MM.1S (cell line): ENCODE measurements around the gene BBS1.

Source experiments
- DNase-seq: peaks from one replicate; pipeline ENCODE4 v3.0.0-alpha.2; 2015
- H2AFZ ChIP-seq: fragments of 300-600 bp; sonication (generic); 2 replicates; pipeline ENCODE4 v1.6.0; 2016; ENCODE audit warnings: antibody characterized with exemption, low read length
- H3F3A ChIP-seq: fragments of 300-600 bp; sonication (generic); 2 replicates; pipeline ENCODE4 v1.6.1; 2016; ENCODE audit warnings: mild to moderate bottlenecking, antibody characterized with exemption, low read length, moderate library complexity, mixed read lengths; ENCODE audit not compliant: insufficient read depth
- H3K27ac ChIP-seq: fragments of 300-600 bp; sonication (generic); 2 replicates; pipeline ENCODE4 v1.5.1; 2016; ENCODE audit warnings: mild to moderate bottlenecking, low read length
- H3K27me3 ChIP-seq: fragments of 300-600 bp; sonication (generic); replicated peaks from 2 replicates; pipeline ENCODE4 v1.6.0; 2016; ENCODE audit warnings: low read length; ENCODE audit not compliant: insufficient read depth
- H3K36me3 ChIP-seq: fragments of 300-600 bp; sonication (generic); replicated peaks from 2 replicates; pipeline ENCODE4 v1.6.1; 2016; ENCODE audit warnings: mild to moderate bottlenecking, low read length, mixed read lengths; ENCODE audit not compliant: insufficient read depth
- H3K4me1 ChIP-seq: fragments of 300-600 bp; sonication (generic); 2 replicates; pipeline ENCODE4 v1.6.1; 2016; ENCODE audit warnings: low read length, mixed read lengths
- H3K4me2 ChIP-seq: fragments of 300-600 bp; sonication (generic); 2 replicates; pipeline ENCODE4 v1.6.0; 2016; ENCODE audit warnings: low read depth, low read length
- H3K4me3 ChIP-seq: fragments of 300-600 bp; sonication (generic); 2 replicates; pipeline ENCODE4 v1.5.1; 2016; ENCODE audit warnings: low read length, mixed read lengths
- H3K79me2 ChIP-seq: fragments of 300-600 bp; sonication (generic); 2 replicates; pipeline ENCODE4 v1.6.1; 2016; ENCODE audit warnings: mixed run types, low read length, mixed read lengths
- H3K9ac ChIP-seq: fragments of 300-600 bp; sonication (generic); 2 replicates; pipeline ENCODE4 v1.6.1; 2016; ENCODE audit warnings: low read length, mixed read lengths
- H3K9me2 ChIP-seq: fragments of 300-600 bp; sonication (generic); replicated peaks from 2 replicates; pipeline ENCODE4 v1.6.1; 2016; ENCODE audit warnings: mild to moderate bottlenecking, low read length, mixed read lengths; ENCODE audit not compliant: insufficient read depth
- H3K9me3 ChIP-seq: fragments of 300-600 bp; sonication (generic); replicated peaks from 2 replicates; pipeline ENCODE4 v1.6.1; 2016; ENCODE audit warnings: mild to moderate bottlenecking, low read length, mixed read lengths; ENCODE audit not compliant: insufficient read depth
- H4K20me1 ChIP-seq: fragments of 300-600 bp; sonication (generic); 2 replicates; pipeline ENCODE4 v1.6.1; 2016; ENCODE audit warnings: mild to moderate bottlenecking, low read length, moderate library complexity, mixed read lengths; ENCODE audit not compliant: insufficient read depth
- EZH2 ChIP-seq: fragments of 300-600 bp; sonication (generic); optimal IDR thresholded peaks from 2 replicates; pipeline ENCODE3; 2017; ENCODE audit warnings: low read depth, mild to moderate bottlenecking, antibody characterized with exemption, low read length, mixed read lengths
- EZH2phosphoT487 ChIP-seq: fragments of 300-600 bp; sonication (generic); IDR thresholded peaks from 2 replicates; pipeline ENCODE4 v1.6.1; 2018; ENCODE audit warnings: antibody characterized with exemption, low read length
- TF ChIP-seq, protein P1 (sequence below): fragments of 300-600 bp; sonication (generic); IDR thresholded peaks from 2 replicates; pipeline ENCODE4 v1.5.1; 2016; ENCODE audit warnings: antibody characterized with exemption, low read length, mixed read lengths

BBS1 gene

DNA sequence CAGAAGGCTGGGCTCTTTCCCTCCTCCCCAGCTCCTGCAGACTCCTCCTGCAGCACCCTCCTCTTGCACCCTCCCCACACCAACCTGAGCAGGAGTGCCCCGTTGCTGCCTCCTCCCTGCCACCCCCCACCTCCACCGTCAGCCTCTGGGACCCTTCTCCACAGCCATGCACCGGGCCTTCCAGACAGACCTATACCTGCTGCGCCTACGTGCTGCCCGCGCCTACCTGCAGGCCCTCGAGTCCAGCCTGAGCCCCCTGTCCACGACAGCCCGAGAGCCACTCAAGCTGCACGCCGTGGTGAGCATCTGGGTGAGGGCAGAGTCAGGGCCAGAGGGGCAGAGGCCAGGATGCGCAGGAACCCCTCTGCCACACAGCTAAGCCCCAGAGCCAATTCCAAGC is 19.2 kb downstream of the BBS1 start:
- Histone ChIP-seq H2AFZ (no peak overlapping the region), H4K20me1 (no peaks in the 10 kb centered on the region), H3K36me3 (no peaks in the 10 kb centered on the region), H3F3A (no peaks in the 10 kb centered on the region), H3K4me1 (no peaks in the 10 kb centered on the region), H3K27ac (no peak overlapping the region), H3K79me2 (no peaks in the 10 kb centered on the region), H3K27me3 (no peaks in the 10 kb centered on the region), H3K4me3 (no peak overlapping the region), H3K9me3 (no peaks in the 10 kb centered on the region), H3K9ac (no peak overlapping the region), H3K4me2 (no peak overlapping the region), H3K9me2 (no peaks in the 10 kb centered on the region)
- DNase-seq, result no peak
- no peak for TF ChIP-seq EZH2phosphoT487
- TF ChIP-seq EZH2, result no peak
- TF ChIP-seq, protein P1, sequence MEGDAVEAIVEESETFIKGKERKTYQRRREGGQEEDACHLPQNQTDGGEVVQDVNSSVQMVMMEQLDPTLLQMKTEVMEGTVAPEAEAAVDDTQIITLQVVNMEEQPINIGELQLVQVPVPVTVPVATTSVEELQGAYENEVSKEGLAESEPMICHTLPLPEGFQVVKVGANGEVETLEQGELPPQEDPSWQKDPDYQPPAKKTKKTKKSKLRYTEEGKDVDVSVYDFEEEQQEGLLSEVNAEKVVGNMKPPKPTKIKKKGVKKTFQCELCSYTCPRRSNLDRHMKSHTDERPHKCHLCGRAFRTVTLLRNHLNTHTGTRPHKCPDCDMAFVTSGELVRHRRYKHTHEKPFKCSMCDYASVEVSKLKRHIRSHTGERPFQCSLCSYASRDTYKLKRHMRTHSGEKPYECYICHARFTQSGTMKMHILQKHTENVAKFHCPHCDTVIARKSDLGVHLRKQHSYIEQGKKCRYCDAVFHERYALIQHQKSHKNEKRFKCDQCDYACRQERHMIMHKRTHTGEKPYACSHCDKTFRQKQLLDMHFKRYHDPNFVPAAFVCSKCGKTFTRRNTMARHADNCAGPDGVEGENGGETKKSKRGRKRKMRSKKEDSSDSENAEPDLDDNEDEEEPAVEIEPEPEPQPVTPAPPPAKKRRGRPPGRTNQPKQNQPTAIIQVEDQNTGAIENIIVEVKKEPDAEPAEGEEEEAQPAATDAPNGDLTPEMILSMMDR, result no peak

DNA sequence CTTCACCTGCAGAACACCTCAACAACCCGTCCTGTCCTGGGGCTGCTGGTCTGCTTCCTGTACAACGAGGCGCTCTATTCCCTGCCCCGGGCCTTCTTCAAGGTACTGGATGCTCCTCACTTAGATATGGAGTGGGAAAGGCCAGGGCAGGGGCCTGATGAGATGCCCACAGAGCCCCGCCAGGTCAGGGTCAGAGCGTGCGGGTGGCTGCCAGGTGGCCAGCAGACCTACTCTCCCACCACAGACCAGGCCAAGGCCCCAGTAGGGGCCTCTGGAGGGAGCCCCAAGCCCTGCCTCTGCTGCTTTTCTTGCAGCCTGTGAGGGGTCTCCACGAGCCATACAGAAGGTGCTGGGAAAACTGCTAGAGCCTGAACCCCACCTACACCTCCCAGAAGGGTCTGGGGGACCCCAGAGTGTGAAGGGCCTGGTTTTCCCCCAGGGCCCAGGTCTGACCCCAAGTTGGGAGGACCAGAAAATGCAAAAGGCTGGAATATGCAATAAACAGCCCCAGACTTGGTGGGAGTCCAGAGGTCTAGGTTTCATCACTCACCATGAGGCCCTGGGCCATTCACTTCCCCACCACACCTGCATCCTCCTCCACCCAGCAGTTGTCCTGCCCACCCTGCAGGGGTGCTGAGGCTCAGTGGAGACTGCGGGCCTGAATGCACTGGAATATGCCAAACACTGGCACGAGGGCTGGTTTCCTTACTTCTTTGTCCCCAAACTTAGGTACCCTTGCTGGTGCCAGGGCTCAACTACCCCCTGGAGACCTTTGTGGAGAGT is 20.7 kb downstream of the BBS1 start:
- H3K79me2 ChIP-seq, result no peaks in the 10 kb centered on the region
- H4K20me1 ChIP-seq, result no peaks in the 10 kb centered on the region
- DNase-seq, result no peak
- TF ChIP-seq EZH2phosphoT487, result no peak
- TF ChIP-seq, protein P1, result no peak
- no peak for TF ChIP-seq EZH2
- no peaks in the 10 kb centered on the region for H3K4me1 ChIP-seq
- H3K36me3 ChIP-seq, result no peaks in the 10 kb centered on the region
- no peak overlapping the region for H3K9ac ChIP-seq
- no peaks in the 10 kb centered on the region for H3K9me2 ChIP-seq
- H3K27me3 ChIP-seq, result no peaks in the 10 kb centered on the region
- no peak overlapping the region for H3K27ac ChIP-seq
- no peak overlapping the region for H3K4me2 ChIP-seq
- no peaks in the 10 kb centered on the region for H3K9me3 ChIP-seq
- no peak overlapping the region for H2AFZ ChIP-seq
- H3F3A ChIP-seq, result no peaks in the 10 kb centered on the region
- H3K4me3 ChIP-seq, result no peak overlapping the region

DNA sequence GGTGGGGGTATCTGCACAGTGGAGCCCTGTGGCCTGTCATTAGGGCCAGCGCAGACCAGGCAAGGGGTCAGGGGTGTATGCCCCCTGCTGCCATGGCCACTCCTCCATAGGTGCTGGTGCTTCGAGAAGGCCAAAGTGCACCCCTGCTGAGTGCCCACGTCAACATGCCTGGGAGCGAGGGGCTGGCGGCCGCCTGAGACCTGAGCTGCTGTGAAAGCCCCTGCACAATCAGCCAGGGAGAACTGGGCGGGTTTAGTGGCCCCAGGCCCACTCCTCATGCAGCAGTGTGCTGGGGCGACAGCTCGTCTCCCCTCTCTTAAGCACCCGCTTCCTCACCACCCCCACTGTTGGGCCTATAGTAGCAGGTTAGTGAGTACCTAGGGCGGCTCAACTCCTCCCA is 21.4 kb downstream of the BBS1 start:
- H3K79me2 ChIP-seq, result no peaks in the 10 kb centered on the region
- no peaks in the 10 kb centered on the region for H3K27me3 ChIP-seq
- no peaks in the 10 kb centered on the region for H3K36me3 ChIP-seq
- TF ChIP-seq EZH2phosphoT487 (no peak), EZH2 (no peak)
- TF ChIP-seq, protein P1, result no peak
- H3K27ac ChIP-seq, result no peak overlapping the region
- no peaks in the 10 kb centered on the region for H3F3A ChIP-seq
- H2AFZ ChIP-seq, result no peak overlapping the region
- H4K20me1 ChIP-seq, result no peaks in the 10 kb centered on the region
- H3K4me2 ChIP-seq, result no peak overlapping the region
- H3K4me3 ChIP-seq, result no peak overlapping the region
- no peak overlapping the region for H3K9ac ChIP-seq
- H3K4me1 ChIP-seq, result no peaks in the 10 kb centered on the region
- H3K9me2 ChIP-seq, result no peaks in the 10 kb centered on the region
- H3K9me3 ChIP-seq, result no peaks in the 10 kb centered on the region
- DNase-seq, result no peak
